ENCODE results near the gene ZC2HC1C.

The ZC2HC1C gene

DNA sequence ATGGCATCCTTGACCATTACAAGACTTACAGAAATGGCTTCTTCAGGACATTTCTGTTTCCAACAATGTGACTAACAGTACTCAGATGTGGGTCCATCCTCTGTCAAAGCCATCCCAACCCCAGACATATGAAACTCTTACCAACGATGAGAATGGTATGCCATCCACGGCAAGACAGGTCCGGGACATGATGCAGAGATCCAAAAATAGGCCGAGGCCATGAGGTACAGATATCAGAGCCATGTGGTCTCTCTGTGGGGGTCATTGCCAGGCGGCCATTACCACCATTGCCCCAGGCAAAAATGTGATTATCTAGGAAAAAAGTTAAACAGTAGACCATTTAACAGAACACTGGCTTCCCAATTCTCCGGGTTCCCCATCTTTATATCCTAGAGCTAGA is 27.5 kb downstream of the ZC2HC1C start:
- H3K4me1 ChIP-seq (ENCODE audit: insufficient read depth, low read length, poor library complexity, severe bottlenecking), result no peaks in the 10 kb centered on the region
- H3K4me2 ChIP-seq (ENCODE audit: low read depth, low read length, poor library complexity, severe bottlenecking), result no peak overlapping the region
- no peak overlapping the region for H2AFZ ChIP-seq (ENCODE audit: low read length)
- no peaks in the 10 kb centered on the region for H4K20me1 ChIP-seq (ENCODE audit: insufficient read depth, low read length, poor library complexity, severe bottlenecking)
- no peaks in the 10 kb centered on the region for H3F3A ChIP-seq (ENCODE audit: low read depth)
- H3K27me3 ChIP-seq (ENCODE audit: insufficient read depth, low read length, poor library complexity, severe bottlenecking), result no peaks in the 10 kb centered on the region
- no peaks in the 10 kb centered on the region for H3K9me2 ChIP-seq (replicated peaks; ENCODE audit: low read depth, low read length)
- H3K79me2 ChIP-seq (ENCODE audit: insufficient read depth, low read length), result no peaks in the 10 kb centered on the region
- no peaks in the 10 kb centered on the region for H3K9me3 ChIP-seq (ENCODE audit: insufficient read depth, low read depth, low read length)
- no peak overlapping the region for H3K9ac ChIP-seq (ENCODE audit: low read depth, low read length, poor library complexity, severe bottlenecking)
- TF ChIP-seq, protein P1, sequence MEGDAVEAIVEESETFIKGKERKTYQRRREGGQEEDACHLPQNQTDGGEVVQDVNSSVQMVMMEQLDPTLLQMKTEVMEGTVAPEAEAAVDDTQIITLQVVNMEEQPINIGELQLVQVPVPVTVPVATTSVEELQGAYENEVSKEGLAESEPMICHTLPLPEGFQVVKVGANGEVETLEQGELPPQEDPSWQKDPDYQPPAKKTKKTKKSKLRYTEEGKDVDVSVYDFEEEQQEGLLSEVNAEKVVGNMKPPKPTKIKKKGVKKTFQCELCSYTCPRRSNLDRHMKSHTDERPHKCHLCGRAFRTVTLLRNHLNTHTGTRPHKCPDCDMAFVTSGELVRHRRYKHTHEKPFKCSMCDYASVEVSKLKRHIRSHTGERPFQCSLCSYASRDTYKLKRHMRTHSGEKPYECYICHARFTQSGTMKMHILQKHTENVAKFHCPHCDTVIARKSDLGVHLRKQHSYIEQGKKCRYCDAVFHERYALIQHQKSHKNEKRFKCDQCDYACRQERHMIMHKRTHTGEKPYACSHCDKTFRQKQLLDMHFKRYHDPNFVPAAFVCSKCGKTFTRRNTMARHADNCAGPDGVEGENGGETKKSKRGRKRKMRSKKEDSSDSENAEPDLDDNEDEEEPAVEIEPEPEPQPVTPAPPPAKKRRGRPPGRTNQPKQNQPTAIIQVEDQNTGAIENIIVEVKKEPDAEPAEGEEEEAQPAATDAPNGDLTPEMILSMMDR (conservative IDR thresholded peaks at IDR 0.05; ENCODE audit: low read length), result no peak
- no peak for TF ChIP-seq EZH2phosphoT487 (IDR thresholded peaks at IDR 0.05; ENCODE audit: borderline replicate concordance)
- H3K36me3 ChIP-seq (ENCODE audit: insufficient read depth, low read length), result peaks cover 44% of the 10 kb centered on the region; the same call in 1 of the 2 replicates
- no peak overlapping the region for H3K4me3 ChIP-seq (ENCODE audit: low read length, poor library complexity, severe bottlenecking)

DNA sequence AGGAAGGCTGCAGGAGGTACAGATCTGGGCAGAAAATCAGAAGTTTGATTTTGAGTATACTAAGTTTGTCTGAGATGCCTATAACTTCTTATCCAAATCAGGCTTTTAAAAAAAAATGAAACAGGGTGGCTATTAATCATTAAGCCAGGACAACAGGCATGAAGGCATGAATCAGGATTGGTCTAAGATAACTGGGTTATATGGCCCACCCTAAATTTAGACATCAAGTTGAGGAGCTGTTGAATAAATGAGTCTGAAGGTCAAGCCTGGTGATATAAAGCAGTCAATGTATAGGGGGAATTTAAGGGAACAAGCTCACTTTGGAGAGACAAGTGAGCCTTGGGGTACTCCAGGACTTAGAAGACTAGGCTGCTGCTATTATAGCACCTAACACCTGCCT is 28.8 kb downstream of the ZC2HC1C start:
- Histone ChIP-seq H3K9me3 (ENCODE audit: insufficient read depth, low read depth, low read length) (no peaks in the 10 kb centered on the region), H3K27me3 (ENCODE audit: insufficient read depth, low read length, poor library complexity, severe bottlenecking) (no peaks in the 10 kb centered on the region), H3K4me2 (ENCODE audit: low read depth, low read length, poor library complexity, severe bottlenecking) (no peak overlapping the region), H3K9ac (ENCODE audit: low read depth, low read length, poor library complexity, severe bottlenecking) (no peak overlapping the region), H3K4me1 (ENCODE audit: insufficient read depth, low read length, poor library complexity, severe bottlenecking) (no peaks in the 10 kb centered on the region), H4K20me1 (ENCODE audit: insufficient read depth, low read length, poor library complexity, severe bottlenecking) (no peaks in the 10 kb centered on the region), H2AFZ (ENCODE audit: low read length) (no peak overlapping the region), H3K36me3 (ENCODE audit: insufficient read depth, low read length) (peaks cover 44% of the 10 kb centered on the region; the same call in 1 of the 2 replicates), H3K4me3 (ENCODE audit: low read length, poor library complexity, severe bottlenecking) (no peak overlapping the region), H3F3A (ENCODE audit: low read depth) (no peaks in the 10 kb centered on the region), H3K79me2 (ENCODE audit: insufficient read depth, low read length) (no peaks in the 10 kb centered on the region), H3K9me2 (replicated peaks; ENCODE audit: low read depth, low read length) (no peaks in the 10 kb centered on the region)
- no peak for TF ChIP-seq EZH2phosphoT487 (IDR thresholded peaks at IDR 0.05; ENCODE audit: borderline replicate concordance)

DNA sequence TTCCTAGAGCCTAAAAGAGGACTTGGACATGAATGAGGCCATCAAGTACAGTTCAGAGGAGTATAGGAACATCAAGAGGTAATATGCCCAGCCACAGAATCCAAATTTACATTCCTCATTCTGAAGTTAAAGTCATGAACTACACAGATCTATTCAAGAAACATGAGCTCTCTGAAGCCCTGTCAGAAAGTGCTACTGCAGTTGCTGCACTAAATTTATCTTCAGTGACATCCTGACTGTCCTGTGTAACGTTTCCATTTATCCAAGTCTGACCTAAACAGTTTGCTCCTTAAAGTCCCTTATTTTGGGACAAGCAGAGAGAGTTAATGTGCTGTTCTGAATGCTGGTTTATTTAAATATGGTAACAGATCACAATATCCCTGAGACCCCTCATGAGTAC is 29.2 kb downstream of the ZC2HC1C start:
- no peaks in the 10 kb centered on the region for H3K4me1 ChIP-seq (ENCODE audit: insufficient read depth, low read length, poor library complexity, severe bottlenecking)
- no peaks in the 10 kb centered on the region for H3K27me3 ChIP-seq (ENCODE audit: insufficient read depth, low read length, poor library complexity, severe bottlenecking)
- no peak overlapping the region for H3K4me2 ChIP-seq (ENCODE audit: low read depth, low read length, poor library complexity, severe bottlenecking)
- no peak overlapping the region for H3K4me3 ChIP-seq (ENCODE audit: low read length, poor library complexity, severe bottlenecking)
- H3K9me2 ChIP-seq (replicated peaks; ENCODE audit: low read depth, low read length), result no peaks in the 10 kb centered on the region
- H3K9me3 ChIP-seq (ENCODE audit: insufficient read depth, low read depth, low read length), result no peaks in the 10 kb centered on the region
- no peak overlapping the region for H2AFZ ChIP-seq (ENCODE audit: low read length)
- H3K79me2 ChIP-seq (ENCODE audit: insufficient read depth, low read length), result no peaks in the 10 kb centered on the region
- no peaks in the 10 kb centered on the region for H3F3A ChIP-seq (ENCODE audit: low read depth)
- no peak overlapping the region for H3K9ac ChIP-seq (ENCODE audit: low read depth, low read length, poor library complexity, severe bottlenecking)
- H4K20me1 ChIP-seq (ENCODE audit: insufficient read depth, low read length, poor library complexity, severe bottlenecking), result no peaks in the 10 kb centered on the region
- peaks cover 41% of the 10 kb centered on the region; the same call in 1 of the 2 replicates for H3K36me3 ChIP-seq (ENCODE audit: insufficient read depth, low read length)
- TF ChIP-seq EZH2phosphoT487 (IDR thresholded peaks at IDR 0.05; ENCODE audit: borderline replicate concordance), result no peak
- TF ChIP-seq, protein P1 (conservative IDR thresholded peaks at IDR 0.05; ENCODE audit: low read length), result no peak

DNA sequence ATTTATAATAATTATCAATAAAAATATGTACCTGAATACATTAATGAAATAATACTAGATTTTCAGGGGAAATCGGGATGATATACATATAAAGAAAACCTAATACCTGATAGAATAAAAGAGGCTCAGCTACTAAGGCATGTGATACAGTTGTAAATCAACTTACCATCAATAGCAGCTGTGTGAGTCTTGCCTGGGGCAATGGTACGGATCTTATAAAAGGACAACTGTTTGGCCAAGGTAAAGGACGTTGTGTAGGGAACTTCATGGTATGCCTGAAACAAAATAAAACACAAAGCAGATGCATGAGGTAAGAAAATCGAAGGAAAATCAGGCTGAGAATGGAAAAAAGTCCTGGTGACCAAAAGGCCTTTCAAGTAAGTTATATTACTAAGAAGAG is 32.0 kb downstream of the ZC2HC1C start:
- H3K27me3 ChIP-seq (ENCODE audit: insufficient read depth, low read length, poor library complexity, severe bottlenecking), result no peaks in the 10 kb centered on the region
- no peak overlapping the region for H3K4me3 ChIP-seq (ENCODE audit: low read length, poor library complexity, severe bottlenecking)
- H3F3A ChIP-seq (ENCODE audit: low read depth), result no peaks in the 10 kb centered on the region
- peaks cover 24% of the 10 kb centered on the region; the same call in 1 of the 2 replicates for H3K36me3 ChIP-seq (ENCODE audit: insufficient read depth, low read length)
- H3K4me1 ChIP-seq (ENCODE audit: insufficient read depth, low read length, poor library complexity, severe bottlenecking), result no peaks in the 10 kb centered on the region
- no peaks in the 10 kb centered on the region for H3K79me2 ChIP-seq (ENCODE audit: insufficient read depth, low read length)
- no peaks in the 10 kb centered on the region for H3K9me2 ChIP-seq (replicated peaks; ENCODE audit: low read depth, low read length)
- no peak for TF ChIP-seq EZH2phosphoT487 (IDR thresholded peaks at IDR 0.05; ENCODE audit: borderline replicate concordance)
- TF ChIP-seq, protein P1 (conservative IDR thresholded peaks at IDR 0.05; ENCODE audit: low read length), result no peak
- H3K4me2 ChIP-seq (ENCODE audit: low read depth, low read length, poor library complexity, severe bottlenecking), result no peak overlapping the region
- H4K20me1 ChIP-seq (ENCODE audit: insufficient read depth, low read length, poor library complexity, severe bottlenecking), result no peaks in the 10 kb centered on the region
- H2AFZ ChIP-seq (ENCODE audit: low read length), result no peak overlapping the region
- no peaks in the 10 kb centered on the region for H3K9me3 ChIP-seq (ENCODE audit: insufficient read depth, low read depth, low read length)
- no peak overlapping the region for H3K9ac ChIP-seq (ENCODE audit: low read depth, low read length, poor library complexity, severe bottlenecking)

All from Loucy (cell line).